Right lobe of liver (tissue), 6 donors: ENCODE data around the gene RAP1A. TPM values are rescaled to one million over a fixed set of nuclear protein-coding genes. Genes with fewer than 3 reads are reported as not detected.

Source experiments
- ATAC-seq, 4 donors: fragments of 200-7000 bp; cut with Tn5 transposase; one replicate each; pipeline ENCODE4 v1.9.1; 2020; ENCODE audit warnings: mild to moderate bottlenecking in 4 of 4, moderate library complexity in 4 of 4
- DNase-seq, 3 donors: peaks; one replicate each; pipeline ENCODE4 v3.0.0-alpha.2; 2020
- H3K27ac ChIP-seq, 3 donors: fragments of 200-600 bp; one replicate each; pipeline ENCODE4 v1.8.0; 2022
- H3K27me3 ChIP-seq, 2 donors: fragments of 200-600 bp; one replicate each; pipeline ENCODE4 v1.8.0; 2022
- H3K36me3 ChIP-seq, 4 donors: fragments of 200-600 bp; sonication (generic) in 1 of 4; one replicate each; pipeline versions ENCODE4 v1.5.1 to v1.8.0; 2017 to 2022; ENCODE audit warnings: control low read depth in 1 of 4
- H3K4me1 ChIP-seq, 4 donors: fragments of 200-600 bp; sonication (generic) in 1 of 4; one replicate each; pipeline versions ENCODE4 v1.5.1 to v1.8.0; 2017 to 2022; ENCODE audit warnings: control low read depth in 1 of 4
- H3K4me3 ChIP-seq, 3 donors: fragments of 200-600 bp; one replicate each; pipeline ENCODE4 v1.8.0; 2022
- H3K9me3 ChIP-seq, 4 donors: fragments of 200-600 bp; sonication (generic) in 1 of 4; one replicate each; pipeline versions ENCODE4 v1.5.1 to v1.8.0; 2017 to 2022; ENCODE audit warnings: control low read depth in 1 of 4
- POLR2A ChIP-seq: fragments of 450-650 bp; IDR thresholded peaks from one replicate; pipeline ENCODE4 v1.6.1; 2017; ENCODE audit warnings: antibody characterized with exemption, mild to moderate bottlenecking
- WGBS: methylation state at CpG from one replicate; pipeline ENCODE4 v1.1.6; 2018; ENCODE audit warnings: low coverage, low lambda C conversion rate; ENCODE audit not compliant: insufficient coverage; ENCODE audit errors: missing lambda C conversion rate; 5-methylcytosine and 5-hydroxymethylcytosine counted together
- intact Hi-C, 2 donors: fragments of 100-400 bp; cut with DNase I; formaldehyde crosslinking; loops; one replicate each; pipeline versions ENCODE4 v1.11.2 to v1.14.1; 2022
- total RNA-seq, 6 experiments: library from RNA; depleted of rRNA in 2 of 6; stranded (reverse); fragments of >200 nt in 2 of 6; fragmentation: NEBNext Ultra II Directional in 3 of 6; extraction: Animal tissue kit (Norgen Biotek cat#: 25700) in 3 of 6; gene quantifications; one replicate each; pipeline versions ENCODE4 v1.1.0 to v1.2.4, GENCODE V29; 2016 to 2023
- TF ChIP-seq, protein P1 (sequence below), 4 donors: fragments of 200-600 bp in 3 of 4; fragments of 450-650 bp in 1 of 4; IDR thresholded peaks; one replicate each; pipeline versions ENCODE4 v1.5.1 to v1.8.0; 2016 to 2022; ENCODE audit warnings: antibody characterized with exemption in 4 of 4, mild to moderate bottlenecking in 2 of 4
- donor health status: DM: no; HTN: yes; CAD: no.
- donor health status: DM: no; HTN: no; CAD: no.
- donor health status: DM: no; HTN: no; CAD: no.
- donor health status: DM: no; HTN: yes; CAD: no.
- donor health status: DM: no; HTN: yes; CAD: no.

RAP1A gene
- total RNA-seq, 6 experiments from 2014 or later: 25.9 to 53.8 (median 33.3) TPM

DNA sequence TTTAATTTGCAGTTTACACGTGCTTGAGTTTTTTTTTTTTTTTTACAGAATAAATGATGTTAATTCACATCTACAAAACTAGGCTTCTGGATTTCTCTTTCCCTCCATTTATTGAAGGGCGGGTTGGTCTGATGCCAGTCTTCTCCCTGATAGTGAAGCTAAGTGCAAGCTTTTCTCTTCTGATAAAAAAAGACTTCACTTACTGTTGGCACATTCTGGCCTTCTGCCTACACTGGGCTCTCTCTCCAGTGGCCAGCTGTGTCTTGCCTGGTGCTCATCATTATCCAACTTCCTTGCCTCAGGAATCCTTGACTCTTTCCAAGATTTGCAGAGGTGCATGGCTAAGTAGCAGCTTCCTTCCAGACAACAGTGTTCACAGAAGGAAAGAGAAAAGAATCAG, 7.6 kb upstream of the RAP1A start:
- TF ChIP-seq POLR2A: no peak
- TF ChIP-seq, protein P1, sequence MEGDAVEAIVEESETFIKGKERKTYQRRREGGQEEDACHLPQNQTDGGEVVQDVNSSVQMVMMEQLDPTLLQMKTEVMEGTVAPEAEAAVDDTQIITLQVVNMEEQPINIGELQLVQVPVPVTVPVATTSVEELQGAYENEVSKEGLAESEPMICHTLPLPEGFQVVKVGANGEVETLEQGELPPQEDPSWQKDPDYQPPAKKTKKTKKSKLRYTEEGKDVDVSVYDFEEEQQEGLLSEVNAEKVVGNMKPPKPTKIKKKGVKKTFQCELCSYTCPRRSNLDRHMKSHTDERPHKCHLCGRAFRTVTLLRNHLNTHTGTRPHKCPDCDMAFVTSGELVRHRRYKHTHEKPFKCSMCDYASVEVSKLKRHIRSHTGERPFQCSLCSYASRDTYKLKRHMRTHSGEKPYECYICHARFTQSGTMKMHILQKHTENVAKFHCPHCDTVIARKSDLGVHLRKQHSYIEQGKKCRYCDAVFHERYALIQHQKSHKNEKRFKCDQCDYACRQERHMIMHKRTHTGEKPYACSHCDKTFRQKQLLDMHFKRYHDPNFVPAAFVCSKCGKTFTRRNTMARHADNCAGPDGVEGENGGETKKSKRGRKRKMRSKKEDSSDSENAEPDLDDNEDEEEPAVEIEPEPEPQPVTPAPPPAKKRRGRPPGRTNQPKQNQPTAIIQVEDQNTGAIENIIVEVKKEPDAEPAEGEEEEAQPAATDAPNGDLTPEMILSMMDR (IDR thresholded peaks at IDR 0.05): no peak
- Histone ChIP-seq H3K9me3 (no peaks in the 10 kb centered on the region), H3K27me3 (no peaks in the 10 kb centered on the region), H3K27ac (no peak overlapping the region), H3K4me1 (no peaks in the 10 kb centered on the region), H3K36me3 (no peaks in the 10 kb centered on the region), H3K4me3 (no peak overlapping the region)
- DNase-seq (no peak), ATAC-seq (no peak)
- WGBS: 80% methylated on average over 2 of the region's 2 CpGs
- intact Hi-C loops: no loop called here

DNA sequence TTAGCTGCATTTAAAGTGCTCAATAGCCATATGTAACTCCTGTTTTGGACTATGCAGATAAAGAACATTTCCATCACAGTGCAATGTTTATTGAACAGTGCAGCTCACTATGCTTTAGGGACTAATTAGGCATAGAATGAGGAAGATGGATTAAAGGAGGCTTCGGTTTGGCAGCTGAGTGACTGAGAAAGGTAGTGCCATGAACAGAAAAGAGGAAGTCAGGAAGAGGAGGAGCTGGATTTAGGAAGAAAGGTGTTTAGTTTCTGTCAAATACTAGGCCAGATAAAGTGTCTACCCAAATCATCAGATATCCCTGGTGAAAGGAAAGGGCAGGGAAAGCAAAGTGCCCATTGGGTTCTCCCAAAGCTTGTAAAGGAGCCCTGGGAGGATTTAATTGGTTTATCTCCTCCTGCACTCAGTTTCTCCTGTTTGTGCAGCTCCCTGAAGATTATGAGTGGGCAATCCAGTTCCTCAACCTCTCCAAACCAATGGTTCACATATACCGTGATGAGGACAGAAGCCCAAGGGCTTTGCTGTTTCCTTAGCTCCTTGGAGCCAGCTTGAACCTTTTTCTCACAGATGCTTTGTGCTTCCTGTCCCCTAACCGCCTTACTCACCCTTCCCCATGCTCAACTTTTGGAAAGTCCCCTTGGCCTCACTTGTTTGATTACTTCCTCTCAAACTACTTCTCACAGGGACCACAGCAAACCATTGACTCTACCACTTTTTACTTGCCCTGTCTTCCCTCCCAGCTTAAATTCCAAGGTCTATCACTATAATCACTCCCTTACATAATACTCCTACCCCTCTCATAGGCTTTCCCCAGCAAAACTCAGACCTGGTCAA, 3.5 kb upstream of the RAP1A start:
- H3K4me1 ChIP-seq: peaks cover 0 to 11% (median 5%) of the 10 kb centered on the region in 4 donors
- H3K9me3 ChIP-seq: no peaks in the 10 kb centered on the region
- no peaks in the 10 kb centered on the region for H3K36me3 ChIP-seq
- 38% methylated on average over 2 of the region's 3 CpGs for WGBS
- no peak for ATAC-seq
- no peaks in the 10 kb centered on the region for H3K27me3 ChIP-seq
- H3K27ac ChIP-seq: no peak overlapping the region
- intact Hi-C loops: no loop called here
- TF ChIP-seq, protein P1 (IDR thresholded peaks at IDR 0.05): no peak
- TF ChIP-seq POLR2A: no peak
- DNase-seq: no peak
- no peak overlapping the region for H3K4me3 ChIP-seq

DNA sequence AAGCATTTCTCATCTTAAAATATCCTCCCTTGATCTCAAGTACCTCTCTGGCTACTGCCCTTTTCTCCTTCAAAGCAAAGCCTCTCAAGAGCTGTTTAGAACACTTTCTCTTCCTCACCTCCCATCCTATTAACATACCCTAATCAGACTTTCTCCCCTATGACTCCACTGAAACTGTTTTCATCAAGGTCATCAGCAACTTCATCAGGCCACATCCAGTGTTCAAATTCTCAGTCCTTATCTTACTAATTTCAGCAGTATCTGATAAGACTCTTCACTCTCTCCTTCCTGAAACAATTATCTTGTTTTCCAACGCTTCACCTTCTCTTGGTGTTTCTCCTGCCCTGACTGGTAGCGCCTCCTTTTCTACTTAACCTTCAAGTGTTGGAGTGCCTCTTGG, 1.5 kb upstream of the RAP1A start:
- DNase-seq (no peak), ATAC-seq (no peak)
- Histone ChIP-seq H3K27ac (no peak overlapping the region), H3K4me1 (peaks cover 0 to 30% (median 12%) of the 10 kb centered on the region in 4 donors), H3K36me3 (no peaks in the 10 kb centered on the region), H3K4me3 (no peak overlapping the region), H3K27me3 (no peaks in the 10 kb centered on the region), H3K9me3 (no peaks in the 10 kb centered on the region)
- WGBS: 84% methylated on average over 2 of the region's 2 CpGs
- intact Hi-C loops: no loop called here
- TF ChIP-seq, protein P1 (IDR thresholded peaks at IDR 0.05): no peak
- TF ChIP-seq POLR2A: no peak

DNA sequence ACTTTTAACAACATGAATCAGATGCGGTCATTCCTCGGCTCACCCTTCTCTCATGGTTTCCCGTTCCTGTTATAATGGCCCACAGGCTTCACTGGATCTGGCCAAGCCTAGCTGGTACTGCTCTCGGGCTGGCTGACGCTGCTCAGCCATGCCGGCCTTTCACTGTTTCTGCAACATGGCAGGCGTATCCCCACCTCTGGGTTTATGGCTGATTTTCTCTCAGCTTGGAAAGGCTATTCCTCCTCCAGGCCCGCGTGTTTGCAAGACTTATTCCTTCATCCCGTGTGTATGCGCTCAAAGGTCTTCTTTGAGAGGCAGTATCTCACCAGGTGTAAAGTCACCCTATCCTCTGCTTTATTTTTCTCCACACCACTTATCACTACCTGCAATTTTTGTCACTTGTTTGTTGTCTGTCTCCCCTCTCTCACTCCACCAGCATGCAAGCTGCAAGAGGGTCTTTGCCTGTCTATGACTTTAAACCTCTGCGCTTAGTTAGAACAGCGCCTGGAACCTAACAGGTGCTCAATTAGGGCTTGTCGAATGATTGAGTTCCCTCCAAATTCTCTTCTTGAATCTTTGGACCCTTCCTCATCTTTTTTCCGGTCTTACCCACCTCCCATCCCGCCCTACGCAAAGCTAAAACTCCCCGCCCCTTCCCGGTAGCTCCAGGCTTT, 491 bp upstream of the RAP1A start:
- H3K27me3 ChIP-seq: no peaks in the 10 kb centered on the region
- H3K36me3 ChIP-seq: no peaks in the 10 kb centered on the region
- no peak for TF ChIP-seq POLR2A
- TF ChIP-seq, protein P1 (IDR thresholded peaks at IDR 0.05): no peak
- DNase-seq: no peak
- peak overlapping the region; percentile 61 to 95 (median 76) for H3K27ac ChIP-seq
- no peak for ATAC-seq
- intact Hi-C loops: no loop called here
- H3K9me3 ChIP-seq: no peaks in the 10 kb centered on the region
- 46% methylated on average over 19 of the region's 19 CpGs for WGBS
- H3K4me1 ChIP-seq: peaks cover 0 to 37% (median 12%) of the 10 kb centered on the region in 4 donors
- peak overlapping the region; percentile 79 to 89 (median 82) for H3K4me3 ChIP-seq
